Measurements from ENCODE around the gene UBXN2A.
"Not testable (repeated sequence)": the region's sequence is repeated elsewhere in the genome, so short reads cannot be mapped to it uniquely, and the experiment has no call there.

The UBXN2A gene

DNA sequence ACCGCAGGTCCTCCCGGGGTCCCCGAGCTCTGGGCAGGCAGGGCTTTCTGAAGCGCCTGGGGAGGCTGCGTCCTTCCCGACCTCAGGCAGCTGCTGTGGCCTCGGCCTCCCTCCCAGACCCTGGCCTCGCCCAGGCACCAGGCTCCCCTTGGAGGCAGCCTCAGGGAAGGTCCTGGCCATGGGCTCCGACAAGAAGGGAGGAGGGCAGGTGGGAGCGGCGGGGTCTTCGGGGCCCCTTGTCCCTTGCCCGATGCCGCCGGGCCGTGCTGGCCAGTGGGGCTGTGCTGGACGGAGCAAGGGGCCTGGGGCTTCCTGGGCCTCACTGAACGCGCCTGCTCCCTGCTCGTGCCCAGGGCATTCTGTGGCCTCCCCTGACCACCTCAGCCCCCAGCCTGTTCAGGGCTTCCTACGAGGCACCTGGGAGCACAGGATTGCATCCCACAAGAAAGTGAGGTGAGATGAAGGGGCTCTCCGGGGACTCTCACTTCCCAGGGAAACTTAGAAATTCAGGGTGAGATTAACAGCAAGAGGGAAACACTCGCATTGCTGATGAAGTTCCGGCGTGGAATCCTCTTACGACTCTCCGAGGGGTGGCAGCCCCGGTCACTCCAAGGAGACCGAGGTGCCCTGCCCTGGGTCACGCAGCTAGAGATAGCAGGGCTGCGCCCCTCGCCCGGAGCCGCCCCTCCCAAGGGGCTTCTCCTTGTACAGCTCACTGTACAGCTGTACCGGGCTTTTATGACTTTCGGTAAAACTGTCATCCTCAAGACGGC lies 70.4 kb downstream of the UBXN2A start:
- H3K27ac ChIP-seq = no peak overlapping the region
- no peak for DNase-seq (ENCODE audit: low read depth, low spot score)

GRCh38 chr2:24011250-24012104 lies 71.2 kb downstream of the UBXN2A start:
- no peak for DNase-seq (ENCODE audit: low read depth, low spot score)

GRCh38 chr2:24012521-24013188 lies 72.4 kb downstream of the UBXN2A start:
- no peak overlapping the region for H3K27ac ChIP-seq
- DNase-seq (ENCODE audit: low read depth, low spot score) = no peak

More at GRCh38 chr2:24011250-24012104, 71.2 kb downstream of the UBXN2A start:
- H3K27ac ChIP-seq = no peak overlapping the region

- DNase-seq (ENCODE audit: low read depth, low spot score) = not testable (repeated sequence)
- peak overlapping the region; percentile 64 for H3K27ac ChIP-seq
Observed at GRCh38 chr2:24014902-24015301, 74.6 kb downstream of the UBXN2A start.

GRCh38 chr2:24015562-24016375 lies 75.5 kb downstream of the UBXN2A start:
- peak overlapping the region; percentile 64 for H3K27ac ChIP-seq
- peak; percentile 31 for DNase-seq (ENCODE audit: low read depth, low spot score)

DNA sequence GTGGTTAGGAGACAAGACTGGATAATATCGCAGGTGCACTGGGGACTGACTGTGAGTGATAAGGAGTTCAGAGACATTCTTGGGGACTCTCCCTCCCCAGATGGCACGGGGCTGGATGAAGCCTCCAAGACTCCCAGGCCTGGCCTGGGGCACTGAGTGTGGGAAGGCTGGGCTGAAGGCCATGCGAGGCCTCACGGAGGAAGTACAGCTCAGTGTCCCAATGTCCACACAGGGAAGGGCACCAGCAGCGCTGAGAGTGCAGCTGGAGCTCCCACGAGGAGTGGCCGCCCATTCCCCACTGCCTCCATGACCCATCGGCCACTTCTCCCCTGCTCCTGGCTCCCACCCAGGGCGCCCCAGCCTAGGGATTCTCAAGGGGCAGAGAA lies 76.1 kb downstream of the UBXN2A start:
- H3K27ac ChIP-seq = peak overlapping the region; percentile 64
- DNase-seq (ENCODE audit: low read depth, low spot score) = no peak

DNA sequence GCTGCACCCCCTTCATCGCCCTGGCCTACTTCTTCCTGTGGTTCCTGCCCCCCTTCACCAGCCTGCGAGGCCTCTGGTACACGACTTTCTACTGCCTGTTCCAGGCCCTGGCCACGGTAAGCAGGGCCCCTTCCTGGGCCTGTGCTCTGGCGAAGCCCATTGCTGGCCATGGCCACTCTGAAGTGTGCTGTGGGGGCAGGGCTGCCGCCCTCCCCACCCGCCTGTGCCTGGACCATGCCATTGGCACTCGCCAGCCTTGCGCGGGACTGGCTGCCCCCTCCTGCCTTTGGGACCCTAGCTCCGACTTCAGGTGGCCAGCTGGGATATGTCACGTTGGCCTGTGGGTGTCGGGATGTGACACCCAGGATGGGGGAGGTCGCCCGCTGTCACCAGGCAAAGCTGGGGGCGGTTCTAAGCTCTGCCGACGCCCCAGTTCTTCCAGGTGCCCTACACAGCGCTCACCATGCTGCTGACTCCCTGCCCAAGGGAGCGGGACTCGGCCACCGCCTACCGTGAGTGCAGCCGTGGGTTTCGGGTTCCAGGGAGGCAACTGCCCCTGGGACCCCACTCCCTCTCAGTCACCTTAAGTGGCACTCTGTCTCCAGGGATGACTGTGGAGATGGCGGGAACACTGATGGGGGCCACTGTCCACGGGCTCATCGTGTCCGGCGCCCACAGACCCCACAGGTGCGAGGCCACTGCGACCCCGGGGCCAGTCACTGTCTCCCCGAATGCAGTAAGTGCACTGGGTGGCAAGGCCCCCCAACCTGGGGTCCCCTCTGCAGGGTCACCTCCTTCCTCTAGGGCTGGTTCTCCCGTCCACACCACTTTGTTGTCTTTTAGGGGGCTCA lies 76.8 kb downstream of the UBXN2A start:
- no peak overlapping the region for H3K27ac ChIP-seq
- no peak for DNase-seq (ENCODE audit: low read depth, low spot score)

DNA sequence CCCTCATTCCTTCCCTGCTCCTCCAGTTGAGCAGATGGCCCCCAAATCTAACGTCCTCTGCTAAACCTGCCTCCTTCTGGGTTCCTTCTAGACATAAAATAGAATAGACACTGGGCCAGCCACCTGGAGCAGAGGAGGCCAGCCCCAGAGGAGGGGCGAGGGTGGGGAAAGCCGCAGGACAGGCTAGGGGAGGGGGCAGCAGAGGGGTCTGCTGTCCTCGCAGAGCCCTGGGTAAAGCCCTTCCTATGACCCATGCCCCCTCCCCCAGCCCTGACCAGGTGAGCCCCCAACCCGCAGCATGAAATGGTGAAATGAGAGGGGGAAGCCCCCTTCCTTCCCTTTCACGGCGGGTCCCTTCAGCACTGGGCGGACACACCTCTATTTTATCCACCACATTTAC lies 77.4 kb downstream of the UBXN2A start:
- DNase-seq (ENCODE audit: low read depth, low spot score) = no peak
- no peak overlapping the region for H3K27ac ChIP-seq

DNA sequence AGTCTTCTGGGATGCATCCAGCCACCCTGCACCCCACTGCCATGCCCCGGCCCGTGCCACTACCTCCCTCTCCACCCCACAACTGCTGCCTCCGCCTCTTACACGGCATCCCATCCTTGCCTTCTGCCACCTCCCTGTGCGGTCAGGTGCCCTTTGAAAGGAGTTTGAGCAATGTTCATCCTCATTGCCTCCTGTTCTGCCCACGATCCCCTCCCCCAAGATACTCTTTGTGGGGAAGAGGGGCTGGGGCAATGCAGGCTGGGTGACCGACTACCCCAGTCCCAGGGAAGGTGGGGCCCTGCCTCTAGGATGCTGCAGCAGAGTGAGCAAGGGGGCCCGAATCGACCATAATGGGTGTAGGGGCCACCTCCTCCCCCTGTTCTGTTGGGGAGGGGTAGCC lies 78.0 kb downstream of the UBXN2A start:
- H3K27ac ChIP-seq = no peak overlapping the region
- DNase-seq (ENCODE audit: low read depth, low spot score) = no peak

DNA sequence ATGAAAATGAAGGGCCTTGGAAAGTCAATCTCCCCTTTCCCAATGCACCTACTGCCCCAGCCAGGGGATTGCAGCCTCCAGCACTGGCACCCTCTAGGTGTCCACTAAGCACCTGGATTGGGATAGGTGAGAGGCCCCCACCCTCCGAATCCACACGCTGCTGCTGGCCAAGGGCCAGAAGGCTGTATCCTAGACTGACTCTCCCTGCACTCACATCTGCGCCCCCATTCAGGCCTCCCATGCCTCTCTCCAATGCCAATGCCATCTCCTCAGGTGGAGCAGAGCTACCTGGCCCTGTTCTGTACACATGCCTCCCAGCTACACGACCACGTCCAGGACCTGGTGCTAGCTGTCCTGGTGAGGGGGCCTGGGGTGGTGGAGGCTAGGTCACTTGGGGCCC lies 79.5 kb downstream of the UBXN2A start:
- no peak overlapping the region for H3K27ac ChIP-seq
- DNase-seq (ENCODE audit: low read depth, low spot score) = no peak

- no peak for DNase-seq (ENCODE audit: low read depth, low spot score)
- H3K27ac ChIP-seq = peak overlapping the region; percentile 57
Observed at GRCh38 chr2:24020244-24020643, 80.0 kb downstream of the UBXN2A start.

- DNase-seq (ENCODE audit: low read depth, low spot score) = peak; percentile 83
- peak overlapping the region; percentile 57 for H3K27ac ChIP-seq
Observed at GRCh38 chr2:24021122-24021998, 81.1 kb downstream of the UBXN2A start.

DNA sequence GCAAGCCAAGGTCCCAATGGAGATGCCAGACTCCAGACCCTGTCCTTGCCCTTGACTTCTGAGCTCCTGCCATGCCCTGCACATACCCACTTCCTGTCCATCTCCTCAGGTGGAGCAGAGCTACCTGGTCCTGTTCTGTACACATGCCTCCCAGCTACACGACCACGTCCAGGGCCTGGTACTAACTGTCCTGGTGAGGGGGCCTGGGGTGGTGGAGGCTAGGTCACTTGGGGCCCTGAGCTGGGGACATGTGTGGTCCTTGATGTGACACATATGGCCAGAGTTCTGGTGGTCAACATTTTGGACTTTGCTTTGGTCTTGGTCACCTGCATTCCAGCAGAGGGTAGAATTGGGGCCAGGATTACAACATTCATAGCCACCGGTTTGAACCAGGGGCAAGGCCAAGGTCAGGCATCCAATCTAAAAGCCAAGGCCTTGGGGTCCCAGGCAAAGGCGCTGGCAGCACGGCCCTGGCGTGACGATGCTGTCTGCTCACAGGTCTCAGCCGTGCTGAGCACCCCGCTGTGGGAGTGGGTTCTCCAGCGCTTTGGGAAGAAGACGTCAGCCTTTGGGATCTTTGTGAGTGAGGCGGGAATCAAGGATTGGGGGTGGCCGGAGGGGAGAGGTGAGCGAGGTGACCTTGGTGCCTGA lies 82.2 kb downstream of the UBXN2A start:
- no peak for DNase-seq (ENCODE audit: low read depth, low spot score)
- H3K27ac ChIP-seq = no peak overlapping the region

DNA sequence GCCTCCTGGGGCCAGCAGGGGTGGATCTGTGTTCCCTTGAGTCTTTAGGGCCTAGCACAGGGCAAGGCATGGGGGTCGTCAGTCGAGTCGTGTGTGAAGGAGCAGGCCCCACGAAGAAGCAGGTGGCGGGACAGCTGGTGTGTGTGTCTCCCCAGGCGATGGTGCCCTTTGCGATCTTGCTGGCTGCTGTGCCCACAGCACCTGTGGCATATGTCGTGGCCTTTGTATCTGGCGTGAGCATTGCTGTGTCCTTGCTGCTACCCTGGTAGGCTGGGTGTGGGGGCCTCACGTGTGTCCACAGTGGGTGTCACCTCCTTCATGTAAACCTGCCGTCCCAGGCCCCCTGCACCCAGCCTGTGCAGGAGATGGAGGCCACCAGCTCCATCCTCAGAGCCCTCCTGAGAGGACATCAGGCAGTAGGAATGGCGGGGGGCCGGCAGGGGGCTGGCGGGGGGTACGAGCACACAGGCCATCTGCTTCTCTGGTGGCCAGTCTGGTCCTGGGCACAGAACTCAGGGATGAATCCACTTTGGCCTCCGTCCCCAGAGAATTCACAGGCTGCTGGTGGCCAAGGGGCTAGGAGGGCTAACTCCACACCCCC lies 82.8 kb downstream of the UBXN2A start:
- no peak for DNase-seq (ENCODE audit: low read depth, low spot score)
- no peak overlapping the region for H3K27ac ChIP-seq

- H3K27ac ChIP-seq = no peak overlapping the region
- DNase-seq (ENCODE audit: low read depth, low spot score) = no peak
Observed at GRCh38 chr2:24024018-24024417, 83.8 kb downstream of the UBXN2A start.

- DNase-seq (ENCODE audit: low read depth, low spot score) = no peak
- no peak overlapping the region for H3K27ac ChIP-seq
Observed at GRCh38 chr2:24024996-24025663, 84.9 kb downstream of the UBXN2A start.

DNA sequence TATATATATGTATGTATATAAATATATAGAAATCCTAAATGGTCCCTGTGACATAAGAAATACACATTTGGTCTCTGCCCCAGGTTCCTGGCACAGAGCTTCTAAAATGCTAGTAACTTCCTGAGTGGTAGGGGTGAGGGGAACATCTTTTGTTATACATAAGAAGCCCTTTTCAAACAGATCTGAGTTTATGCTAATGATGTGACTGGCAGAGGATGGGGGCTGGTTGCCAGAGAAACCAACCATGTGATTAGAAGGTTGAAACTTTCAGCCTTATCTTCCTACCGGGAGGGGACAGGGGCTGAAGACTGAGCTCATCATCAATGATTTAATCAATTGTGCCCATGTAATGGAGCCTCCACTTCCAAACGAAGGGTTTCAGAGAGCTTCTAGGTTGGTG lies 86.0 kb downstream of the UBXN2A start:
- no peak overlapping the region for H3K27ac ChIP-seq
- no peak for DNase-seq (ENCODE audit: low read depth, low spot score)
